Liver (tissue), 9 donors: ENCODE results near the gene TUBB3. TPM values are rescaled to one million over a fixed set of nuclear protein-coding genes. Genes with fewer than 3 reads are reported as not detected.

Experiments used
- DNase-seq: peaks from one replicate; pipeline ENCODE4 v3.0.0-alpha.2; 2017; ENCODE audit warnings: low spot score
- H3K27ac ChIP-seq, 2 donors: one replicate each; pipeline ENCODE4 v1.7.0; 2013; ENCODE audit warnings: inconsistent platforms in 2 of 2, low read length in 2 of 2, control low read depth in 1 of 2, low read depth in 1 of 2, mild to moderate bottlenecking in 1 of 2
- H3K27me3 ChIP-seq, 4 donors: one replicate each; pipeline versions ENCODE4 v1.6.1 to v1.7.0; 2013; ENCODE audit warnings: low read length in 3 of 4, inconsistent platforms in 1 of 4, mild to moderate bottlenecking in 1 of 4, moderate library complexity in 1 of 4; ENCODE audit not compliant: control insufficient read depth in 4 of 4, insufficient read depth in 4 of 4
- H3K36me3 ChIP-seq, 4 donors: one replicate each; pipeline versions ENCODE4 v1.6.1 to v1.7.0; 2013; ENCODE audit warnings: low read length in 3 of 4, mild to moderate bottlenecking in 3 of 4, low read depth in 1 of 4, moderate library complexity in 1 of 4; ENCODE audit not compliant: control insufficient read depth in 4 of 4, insufficient read depth in 3 of 4
- H3K4me1 ChIP-seq, 4 donors: one replicate each; pipeline versions ENCODE4 v1.6.1 to v1.7.0; 2013; ENCODE audit warnings: low read length in 3 of 4, mild to moderate bottlenecking in 3 of 4, moderate library complexity in 1 of 4; ENCODE audit not compliant: control insufficient read depth in 4 of 4, insufficient read depth in 4 of 4
- H3K4me3 ChIP-seq, 3 donors: one replicate each; pipeline versions ENCODE4 v1.6.1 to v1.7.0; 2013; ENCODE audit warnings: low read length in 3 of 3, control low read depth in 1 of 3, low read depth in 1 of 3, mild to moderate bottlenecking in 1 of 3
- H3K9ac ChIP-seq, 2 donors: one replicate each; pipeline ENCODE4 v1.7.0; 2013; ENCODE audit warnings: low read length in 2 of 2, mild to moderate bottlenecking in 2 of 2, moderate library complexity in 2 of 2, control low read depth in 1 of 2, low read depth in 1 of 2
- H3K9me3 ChIP-seq, 4 donors: one replicate each; pipeline versions ENCODE4 v1.6.1 to v1.7.0; 2013; ENCODE audit warnings: low read length in 3 of 4; ENCODE audit not compliant: control insufficient read depth in 4 of 4
- EGR1 ChIP-seq, 2 donors: IDR thresholded peaks; 2 replicates each; pipeline ENCODE4 v1.6.1; 2016 to 2018; ENCODE audit warnings: antibody characterized with exemption in 2 of 2, low read depth in 2 of 2
- FOXA1 ChIP-seq: IDR thresholded peaks from 2 replicates; pipeline ENCODE4 v1.6.1; 2016; ENCODE audit warnings: antibody characterized with exemption
- FOXA2 ChIP-seq: IDR thresholded peaks from 2 replicates; pipeline ENCODE4 v1.6.1; 2016; ENCODE audit warnings: antibody characterized with exemption
- GABPA ChIP-seq, 2 donors: IDR thresholded peaks in 1 of 2; conservative IDR thresholded peaks in 1 of 2; 2 replicates each; pipeline ENCODE4 v1.6.1; 2016; ENCODE audit warnings: antibody characterized with exemption in 2 of 2, mild to moderate bottlenecking in 1 of 2, moderate library complexity in 1 of 2
- HNF4A ChIP-seq, 2 donors: conservative IDR thresholded peaks; 2 replicates each; pipeline ENCODE4 v1.6.1; 2016; ENCODE audit warnings: antibody characterized with exemption in 2 of 2, mild to moderate bottlenecking in 2 of 2
- HNF4G ChIP-seq: IDR thresholded peaks from 2 replicates; pipeline ENCODE4 v1.6.1; 2016; ENCODE audit warnings: antibody characterized with exemption
- JUND ChIP-seq, 2 donors: IDR thresholded peaks; 2 replicates each; pipeline ENCODE4 v1.6.1; 2016; ENCODE audit warnings: antibody characterized with exemption in 2 of 2
- MAX ChIP-seq: IDR thresholded peaks from 2 replicates; pipeline ENCODE4 v1.6.1; 2016; ENCODE audit warnings: antibody characterized with exemption
- NR2F2 ChIP-seq: IDR thresholded peaks from 2 replicates; pipeline ENCODE4 v1.6.1; 2016; ENCODE audit warnings: antibody characterized with exemption
- RAD21 ChIP-seq, 2 donors: IDR thresholded peaks; 2 replicates each; pipeline ENCODE4 v1.6.1; 2016; ENCODE audit warnings: antibody characterized with exemption in 2 of 2, mild to moderate bottlenecking in 2 of 2
- REST ChIP-seq: IDR thresholded peaks from 2 replicates; pipeline ENCODE4 v1.6.1; 2016; ENCODE audit warnings: antibody characterized with exemption, mild to moderate bottlenecking
- RXRA ChIP-seq, 2 donors: IDR thresholded peaks; 2 replicates each; pipeline ENCODE4 v1.6.1; 2017 to 2018; ENCODE audit warnings: antibody characterized with exemption in 2 of 2, mild to moderate bottlenecking in 1 of 2
- SP1 ChIP-seq: IDR thresholded peaks from 2 replicates; pipeline ENCODE4 v1.6.1; 2018; ENCODE audit warnings: antibody characterized with exemption, mild to moderate bottlenecking
- TAF1 ChIP-seq: conservative IDR thresholded peaks from 2 replicates; pipeline ENCODE4 v1.6.1; 2016; ENCODE audit warnings: antibody characterized with exemption, mild to moderate bottlenecking
- YY1 ChIP-seq: IDR thresholded peaks from 2 replicates; pipeline ENCODE4 v1.6.1; 2016; ENCODE audit warnings: antibody characterized with exemption, mild to moderate bottlenecking
- WGBS: extraction: QIAGEN DNeasy Blood & Tissue Kit; methylation state at CpG from one replicate; pipeline ENCODE4 v1.1.7; 2013; 5-methylcytosine and 5-hydroxymethylcytosine counted together
- polyA plus RNA-seq, 2 donors: library from polyadenylated mRNA; stranded (reverse) in 1 of 2; unstranded in 1 of 2; fragments of 200-250 nt in 1 of 2; fragments of >200 nt in 1 of 2; fragmentation: Nextera tagmentation in 1 of 2; extraction: Ambion mirVana in 1 of 2; gene quantifications; one replicate each; pipeline versions ENCODE4 v1.2.1 to v1.2.3, GENCODE V29; 2013 to 2015
- total RNA-seq, 2 donors: library from RNA; depleted of rRNA; stranded (reverse); fragments of >200 nt; gene quantifications; one replicate each; pipeline ENCODE4 v1.2.3, GENCODE V29; 2014
- TF ChIP-seq, protein P1 (sequence below): fragments of 150-350 bp; IDR thresholded peaks from 2 replicates; pipeline ENCODE4 v1.5.1; 2017; ENCODE audit warnings: improper control_type of control experiment, low read depth, low read length; ENCODE audit not compliant: missing input control
- TF ChIP-seq, protein P2 (sequence below): IDR thresholded peaks from 2 replicates; pipeline ENCODE4 v1.6.1; 2016; ENCODE audit warnings: antibody characterized with exemption
- TF ChIP-seq, protein P3 (sequence below): IDR thresholded peaks from 2 replicates; pipeline ENCODE4 v1.6.1; 2016; ENCODE audit warnings: antibody characterized with exemption
- donor health status: healthy.
- donor health status: healthy.
- donor health status: healthy.
- donor health status: healthy.
- donor health status: healthy.

TUBB3 gene
- total and polyA plus RNA-seq, 4 donors, result 0.17 to 0.89 (median 0.25) TPM; not detected in 1

DNA sequence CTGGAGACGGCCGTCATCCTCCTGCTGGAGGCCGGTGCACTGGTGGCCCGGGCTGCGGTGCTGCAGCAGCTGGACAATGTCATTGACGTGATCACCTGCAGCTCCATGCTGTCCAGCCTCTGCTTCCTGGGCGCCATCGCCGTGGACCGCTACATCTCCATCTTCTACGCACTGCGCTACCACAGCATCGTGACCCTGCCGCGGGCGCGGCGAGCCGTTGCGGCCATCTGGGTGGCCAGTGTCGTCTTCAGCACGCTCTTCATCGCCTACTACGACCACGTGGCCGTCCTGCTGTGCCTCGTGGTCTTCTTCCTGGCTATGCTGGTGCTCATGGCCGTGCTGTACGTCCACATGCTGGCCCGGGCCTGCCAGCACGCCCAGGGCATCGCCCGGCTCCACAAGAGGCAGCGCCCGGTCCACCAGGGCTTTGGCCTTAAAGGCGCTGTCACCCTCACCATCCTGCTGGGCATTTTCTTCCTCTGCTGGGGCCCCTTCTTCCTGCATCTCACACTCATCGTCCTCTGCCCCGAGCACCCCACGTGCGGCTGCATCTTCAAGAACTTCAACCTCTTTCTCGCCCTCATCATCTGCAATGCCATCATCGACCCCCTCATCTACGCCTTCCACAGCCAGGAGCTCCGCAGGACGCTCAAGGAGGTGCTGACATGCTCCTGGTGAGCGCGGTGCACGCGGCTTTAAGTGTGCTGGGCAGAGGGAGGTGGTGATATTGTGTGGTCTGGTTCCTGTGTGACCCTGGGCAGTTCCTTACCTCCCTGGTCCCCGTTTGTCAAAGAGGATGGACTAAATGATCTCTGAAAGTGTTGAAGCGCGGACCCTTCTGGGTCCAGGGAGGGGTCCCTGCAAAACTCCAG is 3.4 kb upstream of the TUBB3 start:
- Histone ChIP-seq H3K4me1 (peaks cover 2 to 17% (median 8%) of the 10 kb centered on the region in 4 donors), H3K27ac (no peak overlapping the region)

More for the DNA sequence above, 3.4 kb upstream of the TUBB3 start:
- Histone ChIP-seq H3K27me3 (peaks cover 0 to 3% (median 1%) of the 10 kb centered on the region in 4 donors), H3K36me3 (no peaks in the 10 kb centered on the region), H3K9me3 (no peaks in the 10 kb centered on the region), H3K9ac (no peak overlapping the region), H3K4me3 (no peak overlapping the region)
- TF ChIP-seq RXRA (IDR thresholded peaks at IDR 0.05) (no peak), SP1 (no peak), NR2F2 (no peak), GABPA (IDR thresholded peaks at IDR 0.05 in 1 of 2, conservative IDR thresholded peaks at IDR 0.05 in 1 of 2) (no peak), FOXA2 (no peak), YY1 (no peak), TAF1 (no peak), HNF4A (conservative IDR thresholded peaks at IDR 0.05) (no peak), MAX (no peak), RAD21 (IDR thresholded peaks at IDR 0.05) (no peak), EGR1 (IDR thresholded peaks at IDR 0.05; ENCODE audit: low read depth in 2 of 2) (no peak), REST (no peak), JUND (IDR thresholded peaks at IDR 0.05) (no peak), FOXA1 (no peak), HNF4G (no peak)
- TF ChIP-seq, protein P1, sequence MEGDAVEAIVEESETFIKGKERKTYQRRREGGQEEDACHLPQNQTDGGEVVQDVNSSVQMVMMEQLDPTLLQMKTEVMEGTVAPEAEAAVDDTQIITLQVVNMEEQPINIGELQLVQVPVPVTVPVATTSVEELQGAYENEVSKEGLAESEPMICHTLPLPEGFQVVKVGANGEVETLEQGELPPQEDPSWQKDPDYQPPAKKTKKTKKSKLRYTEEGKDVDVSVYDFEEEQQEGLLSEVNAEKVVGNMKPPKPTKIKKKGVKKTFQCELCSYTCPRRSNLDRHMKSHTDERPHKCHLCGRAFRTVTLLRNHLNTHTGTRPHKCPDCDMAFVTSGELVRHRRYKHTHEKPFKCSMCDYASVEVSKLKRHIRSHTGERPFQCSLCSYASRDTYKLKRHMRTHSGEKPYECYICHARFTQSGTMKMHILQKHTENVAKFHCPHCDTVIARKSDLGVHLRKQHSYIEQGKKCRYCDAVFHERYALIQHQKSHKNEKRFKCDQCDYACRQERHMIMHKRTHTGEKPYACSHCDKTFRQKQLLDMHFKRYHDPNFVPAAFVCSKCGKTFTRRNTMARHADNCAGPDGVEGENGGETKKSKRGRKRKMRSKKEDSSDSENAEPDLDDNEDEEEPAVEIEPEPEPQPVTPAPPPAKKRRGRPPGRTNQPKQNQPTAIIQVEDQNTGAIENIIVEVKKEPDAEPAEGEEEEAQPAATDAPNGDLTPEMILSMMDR, result no peak
- TF ChIP-seq, protein P2, sequence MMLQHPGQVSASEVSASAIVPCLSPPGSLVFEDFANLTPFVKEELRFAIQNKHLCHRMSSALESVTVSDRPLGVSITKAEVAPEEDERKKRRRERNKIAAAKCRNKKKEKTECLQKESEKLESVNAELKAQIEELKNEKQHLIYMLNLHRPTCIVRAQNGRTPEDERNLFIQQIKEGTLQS, result no peak
- TF ChIP-seq, protein P3, sequence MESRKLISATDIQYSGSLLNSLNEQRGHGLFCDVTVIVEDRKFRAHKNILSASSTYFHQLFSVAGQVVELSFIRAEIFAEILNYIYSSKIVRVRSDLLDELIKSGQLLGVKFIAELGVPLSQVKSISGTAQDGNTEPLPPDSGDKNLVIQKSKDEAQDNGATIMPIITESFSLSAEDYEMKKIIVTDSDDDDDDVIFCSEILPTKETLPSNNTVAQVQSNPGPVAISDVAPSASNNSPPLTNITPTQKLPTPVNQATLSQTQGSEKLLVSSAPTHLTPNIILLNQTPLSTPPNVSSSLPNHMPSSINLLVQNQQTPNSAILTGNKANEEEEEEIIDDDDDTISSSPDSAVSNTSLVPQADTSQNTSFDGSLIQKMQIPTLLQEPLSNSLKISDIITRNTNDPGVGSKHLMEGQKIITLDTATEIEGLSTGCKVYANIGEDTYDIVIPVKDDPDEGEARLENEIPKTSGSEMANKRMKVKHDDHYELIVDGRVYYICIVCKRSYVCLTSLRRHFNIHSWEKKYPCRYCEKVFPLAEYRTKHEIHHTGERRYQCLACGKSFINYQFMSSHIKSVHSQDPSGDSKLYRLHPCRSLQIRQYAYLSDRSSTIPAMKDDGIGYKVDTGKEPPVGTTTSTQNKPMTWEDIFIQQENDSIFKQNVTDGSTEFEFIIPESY, result no peak
- no peak for DNase-seq
- WGBS, result 90% methylated on average over 52 of the region's 52 CpGs
